Peyer's patch (tissue), 4 donors: ENCODE data around the gene C2orf68. TPM values are rescaled to one million over a fixed set of nuclear protein-coding genes. Genes with fewer than 3 reads are reported as not detected.

ENCODE experiments used
- DNase-seq, 3 donors: peaks; one replicate each; pipeline ENCODE4 v3.0.0-alpha.2; 2017 to 2019
- H3K27ac ChIP-seq, 4 donors: fragments of 200-600 bp; sonication (generic); one replicate each; pipeline ENCODE4 v1.5.1; 2016 to 2019
- H3K27me3 ChIP-seq, 2 donors: fragments of 200-600 bp; sonication (generic); one replicate each; pipeline ENCODE4 v1.5.1; 2019
- H3K36me3 ChIP-seq, 3 donors: fragments of 200-600 bp; sonication (generic); one replicate each; pipeline ENCODE4 v1.5.1; 2016 to 2019
- H3K4me1 ChIP-seq, 4 donors: fragments of 200-600 bp; sonication (generic); one replicate each; pipeline ENCODE4 v1.5.1; 2016 to 2019
- H3K4me3 ChIP-seq, 4 donors: fragments of 200-600 bp; sonication (generic); 1 replicate in 3 of 4; 2 replicates in 1 of 4; pipeline ENCODE4 v1.5.1; 2016 to 2019; ENCODE audit warnings: mild to moderate bottlenecking in 1 of 4
- H3K9me3 ChIP-seq, 4 donors: fragments of 200-600 bp; sonication (generic); one replicate each; pipeline ENCODE4 v1.5.1; 2016 to 2019; ENCODE audit warnings: mild to moderate bottlenecking in 1 of 4
- CTCF ChIP-seq, 6 experiments: fragments of 450-650 bp in 4 of 6; fragments of 200-600 bp in 2 of 6; sonication (generic) in 1 of 6; IDR thresholded peaks; one replicate each; pipeline ENCODE4 v1.5.1; 2017 to 2019; ENCODE audit warnings: antibody characterized with exemption in 6 of 6, mild to moderate bottlenecking in 3 of 6, moderate library complexity in 1 of 6
- POLR2A ChIP-seq, 2 donors: fragments of 450-650 bp; IDR thresholded peaks; one replicate each; pipeline ENCODE4 v1.5.1; 2017; ENCODE audit warnings: antibody characterized with exemption in 2 of 2, mild to moderate bottlenecking in 2 of 2, moderate library complexity in 2 of 2
- total RNA-seq, 4 donors: library from RNA; depleted of rRNA; stranded (reverse); fragments of >200 nt; gene quantifications; one replicate each; pipeline ENCODE4 v1.1.0, GENCODE V29; 2016

The C2orf68 gene
- total RNA-seq, 4 donors from 2014 or later, result 20.5 to 34.0 (median 25.9) TPM

- Histone ChIP-seq H3K27ac (no peak overlapping the region), H3K4me3 (no peak overlapping the region), H3K9me3 (no peaks in the 10 kb centered on the region), H3K4me1 (peaks cover 7 to 39% (median 14%) of the 10 kb centered on the region in 4 donors), H3K27me3 (no peaks in the 10 kb centered on the region), H3K36me3 (peaks cover 0 to 22% (median 0%) of the 10 kb centered on the region in 3 donors)
- TF ChIP-seq CTCF (IDR thresholded peaks at IDR 0.05) (no peak), POLR2A (IDR thresholded peaks at IDR 0.05) (no peak)
- DNase-seq, result no peak
These were observed 12.2 kb downstream of the C2orf68 start for GRCh38 chr2:85599468-85600234.

- Histone ChIP-seq H3K4me3 (no peak overlapping the region), H3K36me3 (peaks cover 0 to 22% (median 0%) of the 10 kb centered on the region in 3 donors), H3K27ac (no peak overlapping the region), H3K4me1 (peaks cover 9 to 38% (median 16%) of the 10 kb centered on the region in 4 donors), H3K9me3 (no peaks in the 10 kb centered on the region), H3K27me3 (no peaks in the 10 kb centered on the region)
- no peak for TF ChIP-seq POLR2A (IDR thresholded peaks at IDR 0.05)
- no peak for TF ChIP-seq CTCF (IDR thresholded peaks at IDR 0.05)
- DNase-seq, result no peak
These were observed 13.1 kb downstream of the C2orf68 start for GRCh38 chr2:85598594-85599340.

- Histone ChIP-seq H3K4me3 (no peak overlapping the region), H3K9me3 (no peaks in the 10 kb centered on the region)
- no peak for DNase-seq
These were observed 14.6 kb downstream of the C2orf68 start for GRCh38 chr2:85597241-85597640.

GRCh38 chr2:85596486-85597143 is 15.3 kb downstream of the C2orf68 start:
- Histone ChIP-seq H3K4me3 (peak overlapping the region; percentile 75 to 97 (median 86)), H3K9me3 (no peaks in the 10 kb centered on the region), H3K27me3 (no peaks in the 10 kb centered on the region), H3K27ac (peak overlapping the region in 2 of 4 donors; percentile 84 to 94), H3K36me3 (peaks cover 0 to 22% (median 0%) of the 10 kb centered on the region in 3 donors), H3K4me1 (peaks cover 9 to 31% (median 14%) of the 10 kb centered on the region in 4 donors)
- DNase-seq, result no peak
- TF ChIP-seq CTCF (IDR thresholded peaks at IDR 0.05) (no peak), POLR2A (IDR thresholded peaks at IDR 0.05) (no peak)

More at GRCh38 chr2:85597241-85597640, 14.6 kb downstream of the C2orf68 start:
- Histone ChIP-seq H3K4me1 (peaks cover 9 to 34% (median 16%) of the 10 kb centered on the region in 4 donors), H3K36me3 (peaks cover 0 to 22% (median 0%) of the 10 kb centered on the region in 3 donors), H3K27ac (no peak overlapping the region), H3K27me3 (no peaks in the 10 kb centered on the region)
- TF ChIP-seq CTCF (IDR thresholded peaks at IDR 0.05), result no peak
- TF ChIP-seq POLR2A (IDR thresholded peaks at IDR 0.05), result no peak

- H3K27ac ChIP-seq, result peak overlapping the region; percentile 84 to 94 (median 88)
- TF ChIP-seq POLR2A (IDR thresholded peaks at IDR 0.05) (no peak), CTCF (IDR thresholded peaks at IDR 0.05) (no peak)
- no peak for DNase-seq
- H3K4me3 ChIP-seq, result peak overlapping the region; percentile 75 to 97 (median 86)
- peaks cover 0 to 22% (median 0%) of the 10 kb centered on the region in 3 donors for H3K36me3 ChIP-seq
- no peaks in the 10 kb centered on the region for H3K9me3 ChIP-seq
- H3K27me3 ChIP-seq, result no peaks in the 10 kb centered on the region
- H3K4me1 ChIP-seq, result peaks cover 9 to 33% (median 11%) of the 10 kb centered on the region in 4 donors
These were observed 15.9 kb downstream of the C2orf68 start for GRCh38 chr2:85596026-85596333.
